Thoracic aorta (tissue), 2 donors: ENCODE data around the gene PZP. TPM values are rescaled to one million over a fixed set of nuclear protein-coding genes. Genes with fewer than 3 reads are reported as not detected.

Source experiments
- ATAC-seq: fragments of 150-250 bp; one replicate; pipeline ENCODE4 v1.8.0; 2017; ENCODE audit warnings: low read depth; ENCODE audit not compliant: insufficient number of reproducible peaks, low FRiP score
- DNase-seq: peaks from one replicate; pipeline ENCODE4 v3.0.0-alpha.2; 2020; ENCODE audit warnings: low spot score
- H3K27ac ChIP-seq, 2 donors: fragments of 200-600 bp; sonication (generic); 1 replicate in 1 of 2; 2 replicates in 1 of 2; pipeline ENCODE4 v1.5.1; 2016; ENCODE audit warnings: mild to moderate bottlenecking in 2 of 2, moderate library complexity in 2 of 2
- H3K27me3 ChIP-seq: fragments of 200-600 bp; sonication (generic); replicated peaks from 2 replicates; pipeline ENCODE4 v1.6.0; 2016; ENCODE audit warnings: mild to moderate bottlenecking; ENCODE audit not compliant: insufficient read depth
- H3K36me3 ChIP-seq: fragments of 200-600 bp; sonication (generic); one replicate; pipeline ENCODE4 v1.5.1; 2016
- H3K4me1 ChIP-seq, 2 donors: fragments of 200-600 bp; sonication (generic); 1 replicate in 1 of 2; 2 replicates in 1 of 2; pipeline versions ENCODE4 v1.5.1 to v1.6.0; 2016; ENCODE audit warnings: low read depth in 2 of 2, mild to moderate bottlenecking in 1 of 2; ENCODE audit not compliant: control insufficient read depth in 1 of 2
- H3K4me3 ChIP-seq: fragments of 200-600 bp; sonication (generic); 2 replicates; pipeline ENCODE4 v1.5.1; 2016; ENCODE audit warnings: mild to moderate bottlenecking
- H3K9me3 ChIP-seq: fragments of 200-600 bp; sonication (generic); 2 replicates; pipeline ENCODE4 v1.5.1; 2016
- CTCF ChIP-seq: fragments of 200-600 bp; sonication (generic); IDR thresholded peaks from one replicate; pipeline ENCODE4 v1.5.1; 2019; ENCODE audit warnings: antibody characterized with exemption
- total RNA-seq, 2 donors: library from RNA; depleted of rRNA; stranded (reverse); fragments of >200 nt; gene quantifications; one replicate each; pipeline versions ENCODE4 v1.1.0 to v1.2.3, GENCODE V29; 2016

PZP gene
- total RNA-seq, 2 donors from 2014 or later: not detected

- no peak for ATAC-seq
These were observed 74.8 kb downstream of the PZP start for GRCh38 chr12:9133216-9133916.

DNA sequence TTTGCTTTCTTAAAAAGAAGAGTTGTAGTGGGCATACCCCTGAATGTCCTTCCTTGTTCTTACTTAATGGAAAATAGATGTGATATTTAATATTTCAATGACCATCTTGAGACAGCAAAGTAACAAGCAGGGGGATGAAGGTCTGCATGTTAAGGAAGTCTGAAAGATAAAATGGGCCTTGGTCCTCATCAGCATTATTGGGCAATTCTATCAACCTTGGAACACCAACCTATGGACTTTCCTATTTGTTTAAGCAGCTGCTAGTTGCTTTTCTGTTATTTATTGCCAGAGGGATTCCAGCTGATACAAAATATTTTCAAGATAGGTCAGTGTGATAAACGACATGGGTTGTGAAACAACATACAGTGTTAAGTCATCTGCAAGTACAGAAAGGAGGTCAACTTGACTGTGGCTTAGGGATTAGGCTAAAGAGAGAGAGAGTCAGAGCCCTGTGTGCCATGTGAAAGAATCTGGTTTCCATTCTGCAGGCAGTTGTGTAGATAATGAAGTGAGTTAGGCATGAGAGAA is 76.1 kb downstream of the PZP start:
- no peaks in the 10 kb centered on the region for H3K9me3 ChIP-seq
- no peaks in the 10 kb centered on the region for H3K36me3 ChIP-seq
- DNase-seq (no peak), ATAC-seq (no peak)
- no peaks in the 10 kb centered on the region for H3K4me1 ChIP-seq
- H3K27me3 ChIP-seq: no peaks in the 10 kb centered on the region
- TF ChIP-seq CTCF: no peak
- no peak overlapping the region for H3K27ac ChIP-seq
- H3K4me3 ChIP-seq: no peak overlapping the region

More at GRCh38 chr12:9133216-9133916, 74.8 kb downstream of the PZP start:
- H3K4me1 ChIP-seq: no peaks in the 10 kb centered on the region
- H3K27ac ChIP-seq: no peak overlapping the region
- no peaks in the 10 kb centered on the region for H3K27me3 ChIP-seq
- no peak overlapping the region for H3K4me3 ChIP-seq
- TF ChIP-seq CTCF: no peak
- H3K36me3 ChIP-seq: no peaks in the 10 kb centered on the region
- no peak for DNase-seq
- H3K9me3 ChIP-seq: no peaks in the 10 kb centered on the region

DNA sequence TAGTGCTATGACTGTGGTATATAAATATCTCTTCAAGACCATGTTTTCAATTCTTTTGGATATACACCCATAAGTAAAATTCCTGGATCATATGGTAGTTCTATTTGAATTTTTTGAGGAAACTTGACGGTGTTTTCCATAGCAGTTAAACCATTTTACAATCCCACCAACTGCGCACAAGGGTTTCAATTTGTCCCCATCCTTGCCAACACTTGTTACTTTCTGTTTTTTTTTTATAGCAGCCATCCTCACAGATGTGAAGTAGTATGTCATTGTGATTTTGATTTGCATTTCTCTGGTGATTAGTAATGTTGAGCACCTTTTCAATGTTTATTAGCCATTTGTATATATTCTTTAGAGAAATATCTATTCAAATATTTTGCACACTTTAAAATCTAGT is 78.0 kb downstream of the PZP start:
- Histone ChIP-seq H3K36me3 (no peaks in the 10 kb centered on the region), H3K4me3 (no peak overlapping the region), H3K27me3 (no peaks in the 10 kb centered on the region), H3K4me1 (no peaks in the 10 kb centered on the region), H3K9me3 (no peaks in the 10 kb centered on the region), H3K27ac (no peak overlapping the region)
- no peak for ATAC-seq
- no peak for TF ChIP-seq CTCF
- DNase-seq: no peak

DNA sequence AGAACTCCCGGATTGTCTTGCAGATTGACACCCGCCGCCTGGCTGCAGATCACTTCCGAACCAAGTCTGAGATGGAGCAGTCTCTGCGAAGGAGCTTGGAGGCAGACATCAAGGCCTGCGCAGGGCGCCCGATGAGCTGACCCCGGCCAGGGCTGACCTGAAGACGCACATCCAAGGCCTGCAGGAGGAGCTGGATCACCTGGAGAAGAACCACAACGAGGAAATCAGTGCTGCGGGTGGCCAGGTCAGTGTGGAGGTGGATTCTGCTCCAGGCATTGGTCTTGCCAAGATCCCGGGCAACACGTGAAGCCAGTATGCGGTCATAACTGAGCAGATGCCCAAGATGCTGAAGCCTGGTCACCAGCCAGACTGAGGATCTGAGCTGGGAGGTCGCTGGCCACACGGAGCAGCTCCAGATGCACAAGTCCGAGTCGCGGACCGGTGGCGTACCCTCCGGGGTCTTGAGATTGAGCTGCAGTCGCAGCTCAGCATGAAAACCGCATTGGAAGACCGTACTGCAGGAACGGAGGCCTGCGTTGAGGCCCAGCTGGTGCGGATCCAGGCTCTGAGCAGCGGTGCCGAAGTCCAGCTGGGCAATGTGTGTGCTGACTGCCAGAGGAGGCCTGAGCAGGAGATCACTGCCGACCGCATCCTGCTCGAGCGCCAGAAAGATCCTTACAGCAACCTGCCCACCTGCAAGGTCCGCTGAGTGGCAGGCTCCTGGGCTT is 80.1 kb downstream of the PZP start:
- TF ChIP-seq CTCF: no peak
- H3K27me3 ChIP-seq: no peaks in the 10 kb centered on the region
- ATAC-seq: no peak
- no peak overlapping the region for H3K4me3 ChIP-seq
- DNase-seq: no peak
- no peak overlapping the region for H3K27ac ChIP-seq
- no peaks in the 10 kb centered on the region for H3K36me3 ChIP-seq
- H3K9me3 ChIP-seq: no peaks in the 10 kb centered on the region
- no peaks in the 10 kb centered on the region for H3K4me1 ChIP-seq

DNA sequence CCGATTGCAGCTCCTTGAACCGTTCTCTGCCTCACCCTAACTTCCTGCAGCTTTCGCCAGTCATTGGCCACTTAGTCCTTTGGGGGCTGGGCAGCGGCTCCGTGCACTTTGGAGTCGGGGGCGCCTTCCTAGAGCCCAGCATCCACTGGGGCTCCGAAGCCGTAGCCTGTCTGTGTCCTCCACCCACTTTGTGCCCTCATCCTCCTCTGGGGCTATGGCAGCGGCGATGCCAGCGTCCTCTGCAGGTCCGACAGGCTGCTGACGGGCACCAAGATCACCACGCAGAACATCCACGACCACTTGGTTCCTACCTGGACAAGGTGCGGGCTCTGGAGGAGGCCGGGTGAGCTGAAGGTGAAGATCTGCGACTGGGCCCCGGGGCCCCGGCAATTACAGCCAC is 80.7 kb downstream of the PZP start:
- Histone ChIP-seq H3K4me1 (no peaks in the 10 kb centered on the region), H3K9me3 (no peaks in the 10 kb centered on the region), H3K4me3 (no peak overlapping the region), H3K27me3 (no peaks in the 10 kb centered on the region), H3K27ac (no peak overlapping the region), H3K36me3 (no peaks in the 10 kb centered on the region)
- ATAC-seq (no peak), DNase-seq (no peak)
- no peak for TF ChIP-seq CTCF
